ENCODE results near the gene HAO1.

- TF ChIP-seq CTCF (IDR thresholded peaks at IDR 0.05; ENCODE audit: low read length) (no peak), EZH2 (IDR thresholded peaks at IDR 0.05; ENCODE audit: borderline replicate concordance, low read length) (no peak)
These were observed 41.1 kb upstream of the HAO1 start for GRCh38 chr20:7981374-7981773.

Measured in OCI-LY1 (cell line).